ENCODE measurements around the gene KRTAP21-3. TPM values are rescaled to one million over a fixed set of nuclear protein-coding genes. Genes with fewer than 3 reads are reported as not detected.

Gene KRTAP21-3
- total and polyA plus RNA-seq, 2 of the 13 experiments (the other 11 are each of a cell fraction or from before 2014, with no cell fraction given): not detected

- TF ChIP-seq ZNF142 (CRISPR knock-in tag; IDR thresholded peaks at IDR 0.05): no peak
- TF ChIP-seq GFI1 (CRISPR knock-in tag; IDR thresholded peaks at IDR 0.05; ENCODE audit: borderline replicate concordance): no peak
- no peak for TF ChIP-seq ZNF367 (CRISPR knock-in tag; IDR thresholded peaks at IDR 0.05; ENCODE audit: borderline replicate concordance)
- no peak for TF ChIP-seq LCORL (IDR thresholded peaks at IDR 0.05)
- TF ChIP-seq LCORL (CRISPR knock-in tag; IDR thresholded peaks at IDR 0.05): no peak
- TF ChIP-seq, protein P1, sequence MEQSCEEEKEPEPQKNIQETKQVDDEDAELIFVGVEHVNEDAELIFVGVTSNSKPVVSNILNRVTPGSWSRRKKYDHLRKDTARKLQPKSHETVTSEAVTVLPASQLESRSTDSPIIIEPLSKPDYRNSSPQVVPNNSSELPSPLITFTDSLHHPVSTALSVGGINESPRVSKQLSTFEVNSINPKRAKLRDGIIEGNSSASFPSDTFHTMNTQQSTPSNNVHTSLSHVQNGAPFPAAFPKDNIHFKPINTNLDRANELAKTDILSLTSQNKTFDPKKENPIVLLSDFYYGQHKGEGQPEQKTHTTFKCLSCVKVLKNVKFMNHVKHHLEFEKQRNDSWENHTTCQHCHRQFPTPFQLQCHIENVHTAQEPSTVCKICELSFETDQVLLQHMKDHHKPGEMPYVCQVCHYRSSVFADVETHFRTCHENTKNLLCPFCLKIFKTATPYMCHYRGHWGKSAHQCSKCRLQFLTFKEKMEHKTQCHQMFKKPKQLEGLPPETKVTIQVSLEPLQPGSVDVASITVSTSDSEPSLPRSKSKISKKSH (CRISPR knock-in tag; IDR thresholded peaks at IDR 0.05; ENCODE audit: borderline replicate concordance): no peak
- TF ChIP-seq ZSCAN31 (CRISPR knock-in tag; IDR thresholded peaks at IDR 0.05; ENCODE audit: low read depth): no peak
These were observed 42.2 kb upstream of the KRTAP21-3 start (continued) for GRCh38 chr21:30760776-30761175.
